GM21717 (cell line): ENCODE results near the gene TCN2.
"Not testable (repeated sequence)": the region's sequence is repeated elsewhere in the genome, so short reads cannot be mapped to it uniquely, and the experiment has no call there.

Experiments
- ATAC-seq: cut with Tn5 transposase; IDR thresholded peaks from one replicate; pipeline ENCODE4 v1.9.1; 2021; ENCODE audit warnings: mild to moderate bottlenecking, moderate library complexity; ENCODE audit not compliant: unreplicated experiment

TCN2 gene

GRCh38 chr22:30575859-30576258, 31.1 kb upstream of the TCN2 start:
- no peak for ATAC-seq

- no peak for ATAC-seq
Observed at GRCh38 chr22:30578481-30578880, 28.5 kb upstream of the TCN2 start.

- no peak for ATAC-seq
Observed at GRCh38 chr22:30580896-30581295, 26.1 kb upstream of the TCN2 start.

- no peak for ATAC-seq
Observed at GRCh38 chr22:30582051-30582450, 24.9 kb upstream of the TCN2 start.

- ATAC-seq, result no peak
Observed at GRCh38 chr22:30582788-30583545, 24.0 kb upstream of the TCN2 start.

- no peak for ATAC-seq
Observed at GRCh38 chr22:30584441-30584840, 22.5 kb upstream of the TCN2 start.

GRCh38 chr22:30586414-30586813, 20.6 kb upstream of the TCN2 start:
- no peak for ATAC-seq

GRCh38 chr22:30591191-30591587, 15.8 kb upstream of the TCN2 start:
- no peak for ATAC-seq

GRCh38 chr22:30591588-30592359, 15.2 kb upstream of the TCN2 start, which contains the start of gene PES1:
TSS of gene PES1 (minus strand) at chr22:30591910. CDS start at chr22:30591833, 77 bp downstream.
- ATAC-seq, result peak; percentile 82

- not testable (repeated sequence) for ATAC-seq
Observed at GRCh38 chr22:30592360-30592713, 14.6 kb upstream of the TCN2 start.

- ATAC-seq, result no peak
Observed at GRCh38 chr22:30596199-30596598, 10.8 kb upstream of the TCN2 start.

GRCh38 chr22:30596886-30597285, 10.1 kb upstream of the TCN2 start:
- no peak for ATAC-seq

- ATAC-seq, result no peak
Observed at GRCh38 chr22:30598986-30599385, 8.0 kb upstream of the TCN2 start.

GRCh38 chr22:30600921-30601320, 6.1 kb upstream of the TCN2 start:
- ATAC-seq, result no peak

GRCh38 chr22:30601464-30601863, 5.5 kb upstream of the TCN2 start:
- no peak for ATAC-seq

GRCh38 chr22:30602049-30602448, 4.9 kb upstream of the TCN2 start:
- ATAC-seq, result no peak

GRCh38 chr22:30603801-30604200, 3.2 kb upstream of the TCN2 start:
- ATAC-seq, result no peak

GRCh38 chr22:30604723-30605122, 2.3 kb upstream of the TCN2 start:
- ATAC-seq, result no peak

GRCh38 chr22:30605449-30606110, 1.4 kb upstream of the TCN2 start:
- no peak for ATAC-seq

- no peak for ATAC-seq
Observed at GRCh38 chr22:30607300-30607930, 441 bp downstream of the TCN2 start.

GRCh38 chr22:30607939-30608338, 965 bp downstream of the TCN2 start:
- no peak for ATAC-seq
